ENCODE results near the gene LGALS3BP.
"Not testable (repeated sequence)": the region's sequence is repeated elsewhere in the genome, so short reads cannot be mapped to it uniquely, and the experiment has no call there.

Gene LGALS3BP

GRCh38 chr17:78966123-78966813 is 13.5 kb downstream of the LGALS3BP start:
- FAIRE-seq (no peak), DNase-seq (ENCODE audit: insufficient read length, low spot score) (no peak)

GRCh38 chr17:78965491-78965924 is 14.2 kb downstream of the LGALS3BP start:
- DNase-seq (ENCODE audit: insufficient read length, low spot score) (no peak), FAIRE-seq (no peak)

- DNase-seq (ENCODE audit: insufficient read length, low spot score) = no peak
- no peak for FAIRE-seq
Observed at GRCh38 chr17:78963378-78963777, 16.3 kb downstream of the LGALS3BP start.

GRCh38 chr17:78962984-78963348 is 16.8 kb downstream of the LGALS3BP start:
- DNase-seq (ENCODE audit: insufficient read length, low spot score); FAIRE-seq: not testable (repeated sequence)

GRCh38 chr17:78962345-78962983 is 17.3 kb downstream of the LGALS3BP start:
- DNase-seq (ENCODE audit: insufficient read length, low spot score) (no peak), FAIRE-seq (peak; percentile 49)

GRCh38 chr17:78961571-78961970 is 18.2 kb downstream of the LGALS3BP start:
- FAIRE-seq = no peak
- no peak for DNase-seq (ENCODE audit: insufficient read length, low spot score)

GRCh38 chr17:78960928-78961327 is 18.8 kb downstream of the LGALS3BP start:
- FAIRE-seq = no peak

GRCh38 chr17:78959803-78960202 is 19.9 kb downstream of the LGALS3BP start:
- DNase-seq (ENCODE audit: insufficient read length, low spot score) = no peak
- no peak for FAIRE-seq

More at GRCh38 chr17:78960928-78961327, 18.8 kb downstream of the LGALS3BP start:
- no peak for DNase-seq (ENCODE audit: insufficient read length, low spot score)

GRCh38 chr17:78958641-78959127 is 21.0 kb downstream of the LGALS3BP start:
- DNase-seq (ENCODE audit: insufficient read length, low spot score) = no peak
- FAIRE-seq = no peak

- DNase-seq (ENCODE audit: insufficient read length, low spot score) (no peak), FAIRE-seq (no peak)
Observed at GRCh38 chr17:78957128-78957527, 22.6 kb downstream of the LGALS3BP start.

- no peak for DNase-seq (ENCODE audit: insufficient read length, low spot score)
- no peak for FAIRE-seq
Observed at GRCh38 chr17:78956254-78956653, 23.5 kb downstream of the LGALS3BP start.

- FAIRE-seq = no peak
- no peak for DNase-seq (ENCODE audit: insufficient read length, low spot score)
Observed at GRCh38 chr17:78954684-78955083, 25.0 kb downstream of the LGALS3BP start.

- FAIRE-seq (no peak), DNase-seq (ENCODE audit: insufficient read length, low spot score) (no peak)
Observed at GRCh38 chr17:78953356-78954350, 26.1 kb downstream of the LGALS3BP start.

GRCh38 chr17:78952706-78953105 is 27.0 kb downstream of the LGALS3BP start:
- no peak for FAIRE-seq
- no peak for DNase-seq (ENCODE audit: insufficient read length, low spot score)

- no peak for FAIRE-seq
- DNase-seq (ENCODE audit: insufficient read length, low spot score) = no peak
Observed at GRCh38 chr17:78951967-78952551, 27.7 kb downstream of the LGALS3BP start.

GRCh38 chr17:78950870-78951269 is 28.9 kb downstream of the LGALS3BP start:
- no peak for DNase-seq (ENCODE audit: insufficient read length, low spot score)

GRCh38 chr17:78947235-78948149 is 32.2 kb downstream of the LGALS3BP start:
- DNase-seq (ENCODE audit: insufficient read length, low spot score) = no peak
- no peak for FAIRE-seq

More at GRCh38 chr17:78950870-78951269, 28.9 kb downstream of the LGALS3BP start:
- FAIRE-seq = no peak

- no peak for DNase-seq (ENCODE audit: insufficient read length, low spot score)
- FAIRE-seq = no peak
Observed at GRCh38 chr17:78946631-78947030, 33.1 kb downstream of the LGALS3BP start.

- DNase-seq (ENCODE audit: insufficient read length, low spot score) = no peak
Observed at GRCh38 chr17:78946131-78946530, 33.6 kb downstream of the LGALS3BP start.

More at GRCh38 chr17:78946131-78946530, 33.6 kb downstream of the LGALS3BP start:
- FAIRE-seq = no peak
